ENCODE data around the gene CLEC4D. TPM values are rescaled to one million over a fixed set of nuclear protein-coding genes. Genes with fewer than 3 reads are reported as not detected.

Gene CLEC4D
- not detected for total RNA-seq (ENCODE audit: unreplicated experiment)
- long read RNA-seq = 0 reads

- no peaks in the 10 kb centered on the region for H3K27me3 Mint-ChIP-seq (ENCODE audit: unreplicated experiment)
- H3K4me3 Mint-ChIP-seq (ENCODE audit: unreplicated experiment) = no peak within 1 kb of the TSS
- no peak within 1 kb of the TSS for H3K27ac Mint-ChIP-seq (ENCODE audit: unreplicated experiment)
- no peak for DNase-seq
- no peak for TF ChIP-seq CTCF (IDR thresholded peaks at IDR 0.05; ENCODE audit: partially characterized antibody, unreplicated experiment)
- H3K4me1 Mint-ChIP-seq (ENCODE audit: low read depth, unreplicated experiment) = peaks cover 4% of the 10 kb centered on the region
- H3K9me3 Mint-ChIP-seq (ENCODE audit: unreplicated experiment) = peaks cover 7% of the 10 kb centered on the region
- H3K36me3 Mint-ChIP-seq (ENCODE audit: unreplicated experiment) = no peaks in the 10 kb centered on the region
Observed at GRCh38 chr12:8513256-8513655, at the start of gene CLEC4D. CLEC4D (plus strand) TSS chr12:8513503; CDS start chr12:8513733, 230 bp downstream.

- no peaks in the 10 kb centered on the region for H3K36me3 Mint-ChIP-seq (ENCODE audit: unreplicated experiment)
- H3K27me3 Mint-ChIP-seq (ENCODE audit: unreplicated experiment) = peaks cover 2% of the 10 kb centered on the region
- H3K4me3 Mint-ChIP-seq (ENCODE audit: unreplicated experiment) = no peak overlapping the region
- H3K4me1 Mint-ChIP-seq (ENCODE audit: low read depth, unreplicated experiment) = peaks cover 3% of the 10 kb centered on the region
- H3K9me3 Mint-ChIP-seq (ENCODE audit: unreplicated experiment) = peaks cover 3% of the 10 kb centered on the region
- no peak overlapping the region for H3K27ac Mint-ChIP-seq (ENCODE audit: unreplicated experiment)
- DNase-seq = no peak
- TF ChIP-seq CTCF (IDR thresholded peaks at IDR 0.05; ENCODE audit: partially characterized antibody, unreplicated experiment) = no peak
Observed at GRCh38 chr12:8465301-8465996, 47.9 kb upstream of the CLEC4D start.

GRCh38 chr12:8466241-8466640, 47.1 kb upstream of the CLEC4D start:
- H3K27me3 Mint-ChIP-seq (ENCODE audit: unreplicated experiment) = peaks cover 2% of the 10 kb centered on the region
- H3K4me1 Mint-ChIP-seq (ENCODE audit: low read depth, unreplicated experiment) = peaks cover 3% of the 10 kb centered on the region
- no peak overlapping the region for H3K27ac Mint-ChIP-seq (ENCODE audit: unreplicated experiment)
- H3K9me3 Mint-ChIP-seq (ENCODE audit: unreplicated experiment) = peaks cover 3% of the 10 kb centered on the region
- H3K4me3 Mint-ChIP-seq (ENCODE audit: unreplicated experiment) = no peak overlapping the region
- no peak for DNase-seq
- no peaks in the 10 kb centered on the region for H3K36me3 Mint-ChIP-seq (ENCODE audit: unreplicated experiment)
- no peak for TF ChIP-seq CTCF (IDR thresholded peaks at IDR 0.05; ENCODE audit: partially characterized antibody, unreplicated experiment)

DNA sequence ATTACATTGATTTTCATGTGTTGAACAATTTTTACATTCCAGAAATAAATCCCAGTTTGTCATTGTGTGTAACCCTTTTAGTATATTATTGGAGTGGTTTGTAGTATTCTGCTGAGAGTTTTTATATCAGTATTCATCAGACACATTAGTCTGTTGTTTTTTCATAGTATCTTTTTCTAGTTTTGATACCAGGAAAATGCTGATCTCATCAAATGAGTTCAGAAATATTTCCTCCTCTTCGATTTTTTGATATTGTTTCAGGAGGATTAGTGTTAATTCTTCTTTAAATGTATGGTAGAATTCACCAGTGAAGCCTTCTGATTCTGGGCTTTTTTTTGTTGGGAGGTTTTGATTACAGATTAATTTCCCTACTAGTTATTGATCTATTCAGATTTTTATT, 42.2 kb upstream of the CLEC4D start:
- no peaks in the 10 kb centered on the region for H3K9me3 Mint-ChIP-seq (ENCODE audit: unreplicated experiment)
- H3K27ac Mint-ChIP-seq (ENCODE audit: unreplicated experiment) = no peak overlapping the region
- H3K27me3 Mint-ChIP-seq (ENCODE audit: unreplicated experiment) = peaks cover 2% of the 10 kb centered on the region
- no peak for DNase-seq
- TF ChIP-seq CTCF (IDR thresholded peaks at IDR 0.05; ENCODE audit: partially characterized antibody, unreplicated experiment) = no peak
- peaks cover 2% of the 10 kb centered on the region for H3K4me1 Mint-ChIP-seq (ENCODE audit: low read depth, unreplicated experiment)
- H3K36me3 Mint-ChIP-seq (ENCODE audit: unreplicated experiment) = no peaks in the 10 kb centered on the region
- H3K4me3 Mint-ChIP-seq (ENCODE audit: unreplicated experiment) = no peak overlapping the region

DNA sequence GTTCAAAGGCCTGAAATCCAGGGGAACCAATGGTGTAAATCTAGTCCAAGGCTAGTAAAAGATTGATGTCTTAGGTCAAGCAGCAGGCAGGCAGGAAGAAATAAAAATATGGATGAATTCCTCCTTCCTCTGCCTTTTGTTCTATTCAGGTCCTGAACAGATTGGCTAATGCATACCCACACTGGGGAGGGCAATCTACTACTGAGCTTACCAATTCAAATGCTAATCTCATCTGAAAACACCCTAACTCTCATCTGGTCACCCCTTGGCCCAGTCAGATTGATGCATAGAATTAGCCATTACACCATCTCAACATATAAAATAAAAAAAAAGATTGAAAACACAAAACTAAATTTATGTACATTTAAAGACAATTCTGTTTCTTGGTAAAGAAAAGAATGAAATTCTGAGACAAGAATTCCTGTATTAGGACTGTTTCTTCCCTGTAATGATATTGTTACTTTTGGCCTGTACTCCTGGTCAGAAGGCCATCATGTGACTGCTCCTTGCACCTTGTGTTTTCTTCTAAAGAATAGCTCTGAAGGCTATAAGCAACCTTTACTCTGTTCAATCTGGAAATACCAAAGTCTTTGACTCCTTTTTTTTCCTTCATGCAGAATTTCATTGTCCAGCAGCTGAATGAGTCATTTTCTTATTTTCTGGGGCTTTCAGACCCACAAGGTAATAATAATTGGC, 37.6 kb upstream of the CLEC4D start:
- Mint-ChIP-seq H3K27me3 (ENCODE audit: unreplicated experiment) (no peaks in the 10 kb centered on the region), H3K36me3 (ENCODE audit: unreplicated experiment) (no peaks in the 10 kb centered on the region), H3K4me1 (ENCODE audit: low read depth, unreplicated experiment) (peaks cover 2% of the 10 kb centered on the region), H3K27ac (ENCODE audit: unreplicated experiment) (no peak overlapping the region), H3K9me3 (ENCODE audit: unreplicated experiment) (no peaks in the 10 kb centered on the region), H3K4me3 (ENCODE audit: unreplicated experiment) (no peak overlapping the region)
- DNase-seq = no peak
- no peak for TF ChIP-seq CTCF (IDR thresholded peaks at IDR 0.05; ENCODE audit: partially characterized antibody, unreplicated experiment)

All from glutamatergic neuron (in vitro differentiated cells).